Measurements from ENCODE around the gene CRABP1.

Gene CRABP1

GRCh38 chr15:78365917-78366316, 25.8 kb downstream of the CRABP1 start:
- CTCF ChIA-PET = interaction anchor here (1.2 kb wide), 1 partner anchor 17 kb away, joined by 7 read pairs; no protein-coding TSS in a partner anchor
- Histone ChIP-seq H3K4me1 (ENCODE audit: control insufficient read depth, insufficient read depth, low read length) (no peaks in the 10 kb centered on the region), H3K9me3 (ENCODE audit: control insufficient read depth, insufficient read depth, low read depth, low read length) (no peaks in the 10 kb centered on the region), H3K36me3 (ENCODE audit: control insufficient read depth in 2 of 2, insufficient read depth in 1 of 2, low read length in 2 of 2) (no peaks in the 10 kb centered on the region), H3K27ac (ENCODE audit: extremely low read depth, low read depth, low read length) (no peak overlapping the region), H3K4me3 (ENCODE audit: low read depth, low read length) (no peak overlapping the region)
- TF ChIP-seq GLIS2 (tag by site-specific recombination; IDR thresholded peaks at IDR 0.05) (no peak), ZNF2 (tag by site-specific recombination; IDR thresholded peaks at IDR 0.05) (no peak), GFI1B (tag by site-specific recombination; IDR thresholded peaks at IDR 0.05) (no peak), ZNF664 (tag by site-specific recombination; IDR thresholded peaks at IDR 0.05) (no peak), OSR2 (tag by site-specific recombination; IDR thresholded peaks at IDR 0.05) (peak; percentile 45; the same call in 1 of the 2 replicates), ZNF558 (tag by site-specific recombination; IDR thresholded peaks at IDR 0.05) (no peak), ZNF132 (tag by site-specific recombination; IDR thresholded peaks at IDR 0.05; ENCODE audit: borderline replicate concordance) (no peak)
- TF ChIP-seq, protein P1, sequence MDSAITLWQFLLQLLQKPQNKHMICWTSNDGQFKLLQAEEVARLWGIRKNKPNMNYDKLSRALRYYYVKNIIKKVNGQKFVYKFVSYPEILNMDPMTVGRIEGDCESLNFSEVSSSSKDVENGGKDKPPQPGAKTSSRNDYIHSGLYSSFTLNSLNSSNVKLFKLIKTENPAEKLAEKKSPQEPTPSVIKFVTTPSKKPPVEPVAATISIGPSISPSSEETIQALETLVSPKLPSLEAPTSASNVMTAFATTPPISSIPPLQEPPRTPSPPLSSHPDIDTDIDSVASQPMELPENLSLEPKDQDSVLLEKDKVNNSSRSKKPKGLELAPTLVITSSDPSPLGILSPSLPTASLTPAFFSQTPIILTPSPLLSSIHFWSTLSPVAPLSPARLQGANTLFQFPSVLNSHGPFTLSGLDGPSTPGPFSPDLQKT (IDR thresholded peaks at IDR 0.05; ENCODE audit: borderline replicate concordance, low read depth, low read length) = no peak
- POLR2A ChIA-PET = interaction anchor here (1.0 kb wide), 1 partner anchor 72 kb away, joined by 3 read pairs; the partner anchor contains the start of gene IREB2

GRCh38 chr15:78366342-78366741, 26.2 kb downstream of the CRABP1 start:
- H3K27ac ChIP-seq (ENCODE audit: extremely low read depth, low read depth, low read length) = no peak overlapping the region
- ChIA-PET CTCF (no interaction called here), POLR2A (interaction anchor here (1.0 kb wide), 1 partner anchor 71 kb away, joined by 3 read pairs; the partner anchor contains the start of gene IREB2)
- no peaks in the 10 kb centered on the region for H3K4me1 ChIP-seq (ENCODE audit: control insufficient read depth, insufficient read depth, low read length)
- H3K9me3 ChIP-seq (ENCODE audit: control insufficient read depth, insufficient read depth, low read depth, low read length) = no peaks in the 10 kb centered on the region
- no peak overlapping the region for H3K4me3 ChIP-seq (ENCODE audit: low read depth, low read length)
- no peaks in the 10 kb centered on the region for H3K36me3 ChIP-seq (ENCODE audit: control insufficient read depth in 2 of 2, insufficient read depth in 1 of 2, low read length in 2 of 2)
- TF ChIP-seq ZNF433 (tag by site-specific recombination; IDR thresholded peaks at IDR 0.05; ENCODE audit: low read depth) (no peak), ZNF596 (tag by site-specific recombination; IDR thresholded peaks at IDR 0.05) (no peak), ZNF747 (tag by site-specific recombination; IDR thresholded peaks at IDR 0.05) (no peak), ZNF473 (tag by site-specific recombination; IDR thresholded peaks at IDR 0.05) (no peak), ZNF529 (tag by site-specific recombination; IDR thresholded peaks at IDR 0.05; ENCODE audit: insufficient replicate concordance) (no peak), ZNF26 (tag by site-specific recombination; IDR thresholded peaks at IDR 0.05) (no peak), ZNF223 (tag by site-specific recombination; IDR thresholded peaks at IDR 0.05) (no peak)
- TF ChIP-seq, protein P2, sequence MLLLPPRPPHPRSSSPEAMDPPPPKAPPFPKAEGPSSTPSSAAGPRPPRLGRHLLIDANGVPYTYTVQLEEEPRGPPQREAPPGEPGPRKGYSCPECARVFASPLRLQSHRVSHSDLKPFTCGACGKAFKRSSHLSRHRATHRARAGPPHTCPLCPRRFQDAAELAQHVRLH (tag by site-specific recombination; IDR thresholded peaks at IDR 0.05) = no peak
- TF ChIP-seq, protein P3, sequence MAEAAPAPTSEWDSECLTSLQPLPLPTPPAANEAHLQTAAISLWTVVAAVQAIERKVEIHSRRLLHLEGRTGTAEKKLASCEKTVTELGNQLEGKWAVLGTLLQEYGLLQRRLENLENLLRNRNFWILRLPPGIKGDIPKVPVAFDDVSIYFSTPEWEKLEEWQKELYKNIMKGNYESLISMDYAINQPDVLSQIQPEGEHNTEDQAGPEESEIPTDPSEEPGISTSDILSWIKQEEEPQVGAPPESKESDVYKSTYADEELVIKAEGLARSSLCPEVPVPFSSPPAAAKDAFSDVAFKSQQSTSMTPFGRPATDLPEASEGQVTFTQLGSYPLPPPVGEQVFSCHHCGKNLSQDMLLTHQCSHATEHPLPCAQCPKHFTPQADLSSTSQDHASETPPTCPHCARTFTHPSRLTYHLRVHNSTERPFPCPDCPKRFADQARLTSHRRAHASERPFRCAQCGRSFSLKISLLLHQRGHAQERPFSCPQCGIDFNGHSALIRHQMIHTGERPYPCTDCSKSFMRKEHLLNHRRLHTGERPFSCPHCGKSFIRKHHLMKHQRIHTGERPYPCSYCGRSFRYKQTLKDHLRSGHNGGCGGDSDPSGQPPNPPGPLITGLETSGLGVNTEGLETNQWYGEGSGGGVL (tag by site-specific recombination; IDR thresholded peaks at IDR 0.05) = no peak

GRCh38 chr15:78368651-78369050, 28.5 kb downstream of the CRABP1 start:
- no peak overlapping the region for H3K4me3 ChIP-seq (ENCODE audit: low read depth, low read length)
- no peaks in the 10 kb centered on the region for H3K36me3 ChIP-seq (ENCODE audit: control insufficient read depth in 2 of 2, insufficient read depth in 1 of 2, low read length in 2 of 2)
- H3K9me3 ChIP-seq (ENCODE audit: control insufficient read depth, insufficient read depth, low read depth, low read length) = no peaks in the 10 kb centered on the region
- no peak overlapping the region for H3K27ac ChIP-seq (ENCODE audit: extremely low read depth, low read depth, low read length)
- ChIA-PET POLR2A (interaction anchor here (0.6 to 1.3 kb wide), 2 partner anchors 32 to 69 kb away, joined by 3 to 4 read pairs; partner anchors contain the start of gene SKIC8), CTCF (no interaction called here)
- no peaks in the 10 kb centered on the region for H3K4me1 ChIP-seq (ENCODE audit: control insufficient read depth, insufficient read depth, low read length)
- TF ChIP-seq ZNF426 (tag by site-specific recombination; IDR thresholded peaks at IDR 0.05) (no peak), WT1 (tag by site-specific recombination; IDR thresholded peaks at IDR 0.05) (no peak), KLF9 (tag by site-specific recombination; IDR thresholded peaks at IDR 0.05; ENCODE audit: low read depth) (peak; percentile 72), ZNF600 (tag by site-specific recombination; IDR thresholded peaks at IDR 0.05) (peak; percentile 30; the same call in 1 of the 2 replicates), ZNF560 (tag by site-specific recombination; IDR thresholded peaks at IDR 0.05; ENCODE audit: borderline replicate concordance) (no peak), ZNF704 (tag by site-specific recombination; IDR thresholded peaks at IDR 0.05) (no peak), ZNF404 (tag by site-specific recombination; IDR thresholded peaks at IDR 0.05) (no peak)
- TF ChIP-seq, protein P4, sequence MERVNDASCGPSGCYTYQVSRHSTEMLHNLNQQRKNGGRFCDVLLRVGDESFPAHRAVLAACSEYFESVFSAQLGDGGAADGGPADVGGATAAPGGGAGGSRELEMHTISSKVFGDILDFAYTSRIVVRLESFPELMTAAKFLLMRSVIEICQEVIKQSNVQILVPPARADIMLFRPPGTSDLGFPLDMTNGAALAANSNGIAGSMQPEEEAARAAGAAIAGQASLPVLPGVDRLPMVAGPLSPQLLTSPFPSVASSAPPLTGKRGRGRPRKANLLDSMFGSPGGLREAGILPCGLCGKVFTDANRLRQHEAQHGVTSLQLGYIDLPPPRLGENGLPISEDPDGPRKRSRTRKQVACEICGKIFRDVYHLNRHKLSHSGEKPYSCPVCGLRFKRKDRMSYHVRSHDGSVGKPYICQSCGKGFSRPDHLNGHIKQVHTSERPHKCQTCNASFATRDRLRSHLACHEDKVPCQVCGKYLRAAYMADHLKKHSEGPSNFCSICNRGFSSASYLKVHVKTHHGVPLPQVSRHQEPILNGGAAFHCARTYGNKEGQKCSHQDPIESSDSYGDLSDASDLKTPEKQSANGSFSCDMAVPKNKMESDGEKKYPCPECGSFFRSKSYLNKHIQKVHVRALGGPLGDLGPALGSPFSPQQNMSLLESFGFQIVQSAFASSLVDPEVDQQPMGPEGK (tag by site-specific recombination; IDR thresholded peaks at IDR 0.05) = no peak

Data from HEK293 (cell line).